SK-MEL-5 (cell line): ENCODE results near the gene PRDM10. TPM values are rescaled to one million over a fixed set of nuclear protein-coding genes. Genes with fewer than 3 reads are reported as not detected.
A peak's percentile ranks its signal among the peaks of the same experiment; 100 is the strongest.

ENCODE experiments used
- DNase-seq: peaks from one replicate; pipeline ENCODE4 v3.0.0-alpha.2; 2016; ENCODE audit warnings: low read depth, low spot score
- in situ Hi-C: cut with HindIII; loops from 2 replicates; pipeline ENCODE4 v1.10.0; 2016; ENCODE audit warnings: low sequenced_read_pairs, high pct_unique_total_duplicates, low pct_unique_long_range_greater_than_20kb
- total RNA-seq: library from RNA; depleted of rRNA; stranded (reverse); fragments of >200 nt; shearing (Covaris generic); gene quantifications from 2 replicates; pipeline ENCODE4 v1.2.3, GENCODE V29; 2014

Gene PRDM10
- total RNA-seq, 1 experiment from 2014 or later = 3.6 TPM

DNA sequence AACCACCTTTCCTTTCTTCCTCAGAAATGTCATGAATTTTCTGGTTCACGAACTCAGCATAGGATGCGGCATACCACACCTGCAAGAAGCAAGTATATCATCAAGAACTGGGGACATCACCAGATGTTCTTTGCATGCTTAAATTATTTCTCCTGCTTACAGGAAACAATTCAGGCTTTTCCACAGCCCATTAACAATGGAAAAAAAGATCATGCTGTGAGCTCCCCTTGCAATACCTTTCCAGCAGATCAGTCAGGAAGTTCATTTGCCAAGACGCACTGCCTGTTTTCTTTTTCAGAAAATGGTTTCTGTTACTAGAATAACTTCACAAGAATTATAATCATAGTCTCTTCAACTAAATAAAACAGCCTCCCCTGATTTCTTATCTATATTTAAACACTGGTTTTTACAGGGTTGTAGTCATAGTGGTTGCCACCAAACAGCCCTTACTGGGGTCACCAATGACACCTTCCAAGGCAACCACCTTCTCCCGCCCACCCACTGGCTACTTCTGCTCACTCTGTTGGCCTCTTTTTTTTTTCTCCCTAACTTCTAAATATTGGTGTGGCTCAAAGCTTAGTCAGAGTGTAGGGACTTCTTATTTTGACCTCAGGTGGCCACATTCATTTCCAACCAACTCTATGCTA, 64.9 kb downstream of the PRDM10 start:
- in situ Hi-C loops = no loop called here
- DNase-seq = no peak

GRCh38 chr11:129935723-129936122, 66.9 kb downstream of the PRDM10 start:
- in situ Hi-C loops = no loop called here
- no peak for DNase-seq

DNA sequence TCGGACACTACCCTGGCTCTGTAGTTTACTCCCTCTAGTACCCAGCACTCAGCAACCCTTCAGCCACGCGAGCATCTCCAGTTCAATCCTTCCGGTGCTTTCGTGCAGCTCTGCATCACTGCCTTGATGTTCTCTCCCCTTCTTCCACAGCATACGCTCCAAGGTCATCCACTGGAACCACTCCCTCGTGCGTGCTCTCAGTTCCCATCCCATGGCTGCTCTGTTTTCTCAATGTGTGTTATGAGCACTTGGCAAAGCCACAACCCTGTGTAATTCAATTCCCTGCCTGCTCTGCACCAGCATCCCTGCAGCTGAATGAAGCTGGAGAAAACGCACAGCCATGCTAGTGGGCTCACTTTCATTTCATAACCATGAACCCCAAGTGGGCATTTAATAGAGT, 68.7 kb downstream of the PRDM10 start:
- no peak for DNase-seq
- in situ Hi-C loops = no loop called here

DNA sequence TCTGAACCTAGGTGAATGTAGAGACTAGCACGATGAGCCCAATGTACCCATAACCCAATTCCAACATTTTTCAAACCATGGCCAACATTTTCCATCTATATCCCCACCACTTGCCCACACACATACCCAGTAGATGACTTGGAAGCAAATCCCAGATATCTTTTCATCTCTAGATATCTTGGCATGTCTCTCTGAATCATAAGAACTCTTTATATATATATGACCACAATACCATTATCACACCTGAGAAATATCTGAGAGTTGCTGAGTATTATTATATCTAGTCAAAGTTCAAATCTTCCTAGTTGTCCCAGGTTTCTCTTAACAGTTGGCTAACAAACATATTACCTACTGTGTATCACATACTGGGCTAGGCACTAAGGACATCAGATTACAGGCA, 69.4 kb downstream of the PRDM10 start:
- in situ Hi-C loops = no loop called here
- DNase-seq = no peak

DNA sequence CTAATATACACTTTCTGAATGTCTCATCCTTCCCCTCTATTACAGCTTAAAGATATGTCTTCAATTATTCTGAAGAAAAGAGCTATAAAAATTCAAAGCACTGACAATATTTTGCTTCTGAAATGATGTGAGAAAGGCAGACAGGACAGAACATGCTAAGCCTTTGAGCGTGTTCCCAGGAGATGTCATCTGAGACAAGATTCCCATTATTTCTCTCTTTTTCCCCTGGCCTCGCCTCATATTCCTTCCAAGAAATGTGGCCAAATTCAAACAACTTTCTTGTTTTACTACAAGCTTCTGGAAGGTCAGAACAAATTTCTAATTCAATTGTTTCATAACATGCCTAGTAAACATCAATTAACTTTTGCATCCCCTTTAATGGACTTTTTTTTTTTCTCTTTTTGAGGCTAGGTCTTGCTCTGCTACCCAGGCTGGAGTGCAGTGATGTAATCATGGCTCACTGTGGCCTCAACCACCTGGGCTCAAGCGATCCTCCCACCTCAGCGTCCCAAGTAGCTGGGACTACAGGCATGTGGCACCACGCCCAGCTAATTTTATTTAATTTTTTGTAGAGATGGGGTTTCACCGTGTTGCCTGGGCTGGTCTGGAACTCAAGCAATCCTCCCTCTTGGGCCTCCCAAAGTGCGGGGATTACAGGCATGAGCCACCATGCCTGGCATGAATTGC, 70.1 kb downstream of the PRDM10 start:
- no peak for DNase-seq
- in situ Hi-C loops = no loop called here

GRCh38 chr11:129930743-129931142, 71.9 kb downstream of the PRDM10 start:
- DNase-seq = no peak
- in situ Hi-C loops = no loop called here

DNA sequence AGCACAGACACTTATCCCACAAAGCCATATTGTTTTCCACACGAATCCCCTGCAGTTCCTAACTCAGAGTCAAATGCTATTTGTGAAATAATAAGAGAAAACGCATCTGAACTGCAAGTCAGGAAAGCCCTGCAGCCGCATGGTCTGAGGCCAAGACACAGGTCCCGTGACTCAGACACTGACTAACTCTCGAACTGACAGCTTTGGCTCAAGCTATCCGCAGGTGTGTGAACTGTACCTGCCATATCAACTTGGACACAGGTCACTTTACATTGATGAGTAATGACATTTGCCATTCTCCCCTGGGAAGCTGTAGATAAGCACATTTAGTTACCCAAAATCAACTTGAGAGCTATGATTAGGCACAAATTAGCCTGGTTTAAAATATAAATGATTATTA, 72.3 kb downstream of the PRDM10 start:
- peak; percentile 41 for DNase-seq
- in situ Hi-C loops = no loop called here

GRCh38 chr11:129929721-129930120, 72.9 kb downstream of the PRDM10 start:
- DNase-seq = no peak
- in situ Hi-C loops = no loop called here

DNA sequence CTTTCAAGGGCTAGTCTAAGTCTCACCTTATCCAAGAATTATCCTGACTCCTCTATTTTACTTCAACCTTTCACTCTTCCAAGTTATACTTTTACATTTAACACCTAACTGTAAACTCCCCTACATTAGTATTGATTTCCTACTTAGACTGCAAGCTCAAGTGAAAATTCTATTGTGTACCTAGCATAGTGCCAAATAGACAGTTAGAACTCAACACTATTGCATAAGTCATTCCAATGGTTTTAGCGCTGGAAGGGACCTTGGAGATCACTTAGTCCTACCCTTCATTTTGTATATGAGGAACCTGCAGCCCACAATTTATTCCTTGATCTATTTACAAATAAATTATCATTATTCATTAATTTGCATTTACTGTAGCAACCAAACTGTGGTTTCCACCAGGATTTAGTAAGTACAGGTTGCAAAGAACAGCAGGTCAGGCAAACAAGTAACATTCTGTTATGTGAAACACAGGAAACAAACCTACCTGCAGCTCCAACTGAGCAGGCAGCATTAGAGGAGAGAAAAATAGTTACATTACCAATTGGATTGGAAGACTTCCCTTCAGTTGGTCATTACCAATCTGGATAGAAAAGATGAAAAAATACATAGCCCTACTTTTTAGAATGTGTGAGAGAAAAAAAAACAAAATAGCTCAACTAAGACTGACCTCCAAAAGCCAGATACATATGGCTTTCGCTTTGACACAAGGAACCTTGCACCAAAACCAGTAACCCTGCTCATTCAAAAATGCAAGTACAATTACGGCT, 73.5 kb downstream of the PRDM10 start:
- in situ Hi-C loops = no loop called here
- no peak for DNase-seq

DNA sequence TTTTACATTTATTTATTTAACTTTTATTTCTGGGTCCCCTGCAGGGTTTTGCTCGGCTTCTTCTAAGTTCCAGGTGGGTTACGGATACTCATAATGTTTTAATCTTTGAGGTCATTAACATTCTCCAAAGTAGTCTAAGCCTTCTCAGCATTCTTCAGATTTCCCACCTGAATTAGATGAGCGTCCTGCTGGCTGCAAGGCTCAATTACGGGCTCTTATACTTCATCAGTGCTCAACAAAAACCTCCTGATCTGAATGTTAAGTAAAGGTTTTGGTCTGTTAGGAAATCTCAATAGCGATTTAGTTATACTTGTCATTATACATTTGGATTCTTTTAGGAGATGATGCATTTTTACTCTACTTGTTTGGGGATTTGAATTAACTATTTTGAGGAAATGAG, 80.0 kb downstream of the PRDM10 start:
- no peak for DNase-seq
- in situ Hi-C loops = no loop called here

DNA sequence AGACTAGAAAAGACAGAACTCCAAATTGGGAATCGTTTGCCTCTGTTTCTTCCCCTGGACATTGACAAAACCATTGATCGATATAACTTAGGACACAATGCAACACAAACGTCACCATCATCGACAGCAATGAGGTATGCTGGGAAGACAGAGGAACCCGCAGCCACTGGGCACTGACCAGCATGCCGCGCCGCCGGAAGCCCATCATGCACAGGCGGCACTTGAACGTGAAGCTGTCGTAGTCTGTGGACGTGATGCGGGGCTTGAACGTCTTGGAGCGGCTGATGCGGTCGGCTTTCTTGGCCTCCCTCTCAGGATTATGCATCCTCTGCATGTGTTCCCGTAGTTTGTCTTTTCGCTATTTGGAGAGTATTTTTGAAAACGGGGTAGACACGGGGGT, 84.3 kb downstream of the PRDM10 start:
- no peak for DNase-seq
- in situ Hi-C loops = no loop called here

DNA sequence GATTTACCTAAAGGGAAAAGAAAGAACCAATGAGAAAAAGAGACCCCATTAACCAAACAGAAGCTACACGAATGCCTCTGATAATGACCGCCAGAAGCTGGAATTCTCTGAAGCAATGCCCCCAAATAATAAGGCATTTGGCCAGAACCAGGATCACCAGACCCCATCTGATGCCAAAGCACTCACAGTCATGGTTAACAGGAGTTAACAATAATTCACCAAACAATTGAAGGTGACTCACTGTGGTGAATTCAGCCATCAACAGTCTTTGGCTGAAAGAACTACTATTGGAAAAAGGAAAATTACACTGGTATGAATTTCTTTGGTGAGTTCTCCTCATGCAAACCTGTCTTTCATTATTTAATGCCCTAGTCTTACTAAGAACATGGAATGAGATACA, 85.4 kb downstream of the PRDM10 start:
- DNase-seq = no peak
- in situ Hi-C loops = no loop called here

GRCh38 chr11:129911298-129911697, 91.3 kb downstream of the PRDM10 start:
- DNase-seq = no peak

GRCh38 chr11:129910360-129910759, 92.3 kb downstream of the PRDM10 start:
- no peak for DNase-seq
- in situ Hi-C loops = no loop called here

More at GRCh38 chr11:129911298-129911697, 91.3 kb downstream of the PRDM10 start:
- in situ Hi-C loops = no loop called here

DNA sequence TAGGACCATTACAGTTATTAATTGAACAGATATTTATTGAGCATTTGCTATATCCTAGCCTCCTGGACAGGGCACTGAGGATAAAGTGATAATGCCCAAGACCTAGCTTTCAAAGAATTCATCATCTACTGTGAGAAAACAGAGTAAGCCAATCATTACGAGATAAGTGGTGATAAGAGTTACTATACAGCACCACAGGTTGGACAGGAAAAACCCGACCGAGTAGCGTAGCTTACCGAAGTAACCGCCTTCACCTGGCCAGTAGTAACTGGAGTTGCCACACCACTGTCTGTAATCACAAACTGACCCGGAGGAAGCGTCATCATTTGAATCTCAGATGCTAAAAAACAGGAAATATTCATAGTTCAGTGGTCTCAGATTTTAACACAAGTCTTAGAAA, 97.2 kb downstream of the PRDM10 start:
- in situ Hi-C loops = no loop called here
- no peak for DNase-seq

GRCh38 chr11:129896062-129896461, 106.6 kb downstream of the PRDM10 start:
- no peak for DNase-seq
- in situ Hi-C loops = no loop called here

DNA sequence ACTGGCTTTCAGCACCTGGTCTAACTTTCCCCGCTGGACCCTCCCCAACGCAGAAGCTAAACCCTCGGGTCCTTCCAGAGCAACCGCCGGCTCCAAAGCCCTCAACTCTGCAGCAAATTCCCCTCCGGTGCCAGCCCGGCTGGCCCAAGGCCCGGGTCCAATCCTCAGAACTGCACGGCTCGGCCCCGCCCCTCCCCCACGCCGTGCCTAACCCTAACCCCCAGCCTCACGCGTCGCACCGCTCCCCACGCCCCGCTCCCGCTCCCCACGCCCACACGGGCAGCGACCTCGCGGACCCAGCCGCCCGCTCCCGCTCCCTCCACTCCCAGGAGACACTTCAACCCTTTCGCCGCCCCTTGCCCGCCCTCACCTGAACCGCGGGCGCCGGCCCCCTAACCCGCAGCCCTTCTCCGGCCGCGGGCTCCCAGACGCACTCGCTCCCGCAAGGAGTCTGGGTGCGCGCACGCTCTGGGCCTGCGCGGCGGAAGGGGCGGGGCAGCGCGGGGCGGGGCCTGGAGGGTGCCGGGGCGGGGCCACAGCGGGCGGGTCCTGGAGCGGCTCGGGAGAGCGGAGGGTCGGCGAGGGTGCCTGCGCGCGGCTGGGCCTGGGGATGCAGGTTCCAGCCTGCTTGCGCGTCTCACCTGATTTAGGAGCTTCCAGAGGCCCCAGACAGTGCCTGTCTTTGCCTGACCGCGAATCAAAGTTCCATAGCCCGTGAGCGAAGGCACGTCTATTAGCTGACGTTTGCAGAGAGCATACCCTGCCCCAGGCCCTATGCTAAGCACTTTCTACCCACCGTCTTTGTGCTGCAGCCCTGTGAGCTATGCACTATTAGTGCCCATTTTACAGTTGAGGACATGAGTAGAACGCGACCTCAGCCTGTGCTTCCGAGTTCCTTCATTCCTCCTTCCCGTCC, 107.3 kb downstream of the PRDM10 start, which contains the start of gene NFRKB:
Gene NFRKB (minus strand): TSS at position 453 of the 916 bp plus-strand sequence. CDS start 2,729 bp downstream, outside the sequence.
- DNase-seq = peak; percentile 68
- in situ Hi-C loops = no loop called here
